HCT116 (cell line): Measurements from ENCODE around the gene FES. TPM values are rescaled to one million over a fixed set of nuclear protein-coding genes. Genes with fewer than 3 reads are reported as not detected.

Experiments
- ATAC-seq: fragments of 200-7000 bp; cut with Tn5 transposase; 2 replicates; pipeline ENCODE4 v1.9.1; 2020; ENCODE audit warnings: mild to moderate bottlenecking, moderate library complexity
- BruUV-seq: library from RNA; stranded (reverse); fragments of 400-500 nt; replicated peaks from 2 replicates; lab custom pipeline; 2021; lab: Mats Ljungman, UMichigan
- CTCF ChIA-PET: fragments of 300-600 bp; sonication (Branson Sonifier 250); formaldehyde crosslinking; loops from one replicate; lab custom pipeline; 2021; ENCODE audit warnings: antibody characterized with exemption; lab: Charles Lee
- POLR2A ChIA-PET: fragments of 300-600, 350-600 bp; sonication (Branson Sonifier 250); formaldehyde crosslinking; loops from one replicate; lab custom pipeline; 2021; ENCODE audit warnings: antibody characterized with exemption; lab: Charles Lee
- RAD21 ChIA-PET, 2 experiments: fragments of 300-600 bp; sonication (Branson Sonifier 250); formaldehyde crosslinking; loops; one replicate each; lab custom pipeline; 2023; ENCODE audit warnings: low total read pairs in 2 of 2; ENCODE audit not compliant: uncharacterized antibody in 2 of 2, unreplicated experiment in 2 of 2, low non-redundant PET in 1 of 2; lab: Charles Lee
- DNase-seq: peaks from one replicate; pipeline ENCODE4 v3.0.0-alpha.2; 2010; ENCODE audit warnings: low read depth, low spot score
- H2AFZ ChIP-seq: fragments of 200-600 bp; shearing (Covaris generic), sonication (generic); 2 replicates; pipeline ENCODE4 v1.6.1; 2017; ENCODE audit warnings: low read depth, mixed run types, mixed read lengths, antibody characterized with exemption, low read length; ENCODE audit not compliant: poor library complexity, severe bottlenecking
- H3K27ac ChIP-seq: 2 replicates; pipeline ENCODE4 v1.5.1; 2012; ENCODE audit warnings: low read depth, low read length
- H3K27me3 ChIP-seq: fragments of 200-600 bp; sonication (generic); 2 replicates; pipeline ENCODE4 v1.6.1; 2016; ENCODE audit warnings: mixed run types, low read length, mixed read lengths; ENCODE audit not compliant: insufficient read depth
- H3K36me3 ChIP-seq, 2 experiments: fragments of 200-500 bp in 1 of 2; fragments of 200-600 bp in 1 of 2; sonication (Bioruptor generic) in 1 of 2; sonication (generic) in 1 of 2; 2 replicates each; pipeline versions ENCODE4 v1.5.1 to v1.6.1; 2014 to 2016; ENCODE audit warnings: low read length in 2 of 2, inconsistent platforms in 1 of 2, mixed read lengths in 1 of 2, mixed run types in 1 of 2; ENCODE audit not compliant: insufficient read depth in 2 of 2, control insufficient read depth in 1 of 2
- H3K4me1 ChIP-seq, 2 experiments: fragments of 200-600 bp in 1 of 2; sonication (generic) in 1 of 2; 2 replicates each; pipeline versions ENCODE4 v1.5.1 to v1.6.1; 2012 to 2017; ENCODE audit warnings: low read length in 2 of 2, inconsistent platforms in 1 of 2, mild to moderate bottlenecking in 1 of 2, mixed read lengths in 1 of 2, mixed run types in 1 of 2, moderate library complexity in 1 of 2; ENCODE audit not compliant: insufficient read depth in 2 of 2, control insufficient read depth in 1 of 2
- H3K4me2 ChIP-seq: fragments of 200-600 bp; sonication (generic); 2 replicates; pipeline ENCODE4 v1.6.1; 2017; ENCODE audit warnings: mixed run types, low read length, mixed read lengths
- H3K4me3 ChIP-seq, 2 experiments: fragments of 200-600 bp in 1 of 2; sonication (generic) in 1 of 2; replicated peaks in 1 of 2; 2 replicates each; pipeline ENCODE4 v1.5.1; 2011 to 2016; ENCODE audit warnings: low read length in 2 of 2, control low read depth in 1 of 2, low read depth in 1 of 2, mild to moderate bottlenecking in 1 of 2, mixed read lengths in 1 of 2, mixed run types in 1 of 2
- H3K79me2 ChIP-seq: fragments of 200-600 bp; sonication (generic); 2 replicates; pipeline ENCODE4 v1.6.1; 2017; ENCODE audit warnings: mild to moderate bottlenecking, mixed run types, low read length, moderate library complexity, mixed read lengths; ENCODE audit not compliant: insufficient read depth
- H3K9ac ChIP-seq: fragments of 200-600 bp; sonication (generic); 2 replicates; pipeline ENCODE4 v1.6.1; 2016; ENCODE audit warnings: low read length, mixed read lengths
- H3K9me2 ChIP-seq: fragments of 200-600 bp; sonication (generic), shearing (Covaris generic); 2 replicates; pipeline ENCODE4 v1.6.1; 2017; ENCODE audit warnings: mixed run types, mild to moderate bottlenecking, moderate library complexity; ENCODE audit not compliant: insufficient read depth
- H3K9me3 ChIP-seq, 2 experiments: fragments of 200-500 bp in 1 of 2; fragments of 200-600 bp in 1 of 2; sonication (Bioruptor generic) in 1 of 2; sonication (generic) in 1 of 2; 2 replicates each; pipeline ENCODE4 v1.6.1; 2014 to 2017; ENCODE audit warnings: low read length in 2 of 2, mixed read lengths in 2 of 2, inconsistent platforms in 1 of 2, low read depth in 1 of 2, mild to moderate bottlenecking in 1 of 2, mixed run types in 1 of 2, moderate library complexity in 1 of 2; ENCODE audit not compliant: control insufficient read depth in 1 of 2, insufficient read depth in 1 of 2
- H4K20me1 ChIP-seq: fragments of 200-600 bp; sonication (generic), shearing (Covaris generic); 2 replicates; pipeline ENCODE4 v1.6.1; 2017; ENCODE audit warnings: mixed run types, mild to moderate bottlenecking, moderate library complexity; ENCODE audit not compliant: insufficient read depth
- CBX3 ChIP-seq: IDR thresholded peaks from 2 replicates; pipeline ENCODE4 v1.6.1; 2012; ENCODE audit warnings: low read depth
- EZH2phosphoT487 ChIP-seq: fragments of 200-600 bp; IDR thresholded peaks from 2 replicates; pipeline ENCODE4 v1.6.1; 2018; ENCODE audit warnings: antibody characterized with exemption, borderline replicate concordance
- FOSL1 ChIP-seq: IDR thresholded peaks from 2 replicates; pipeline ENCODE4 v1.6.1; 2012; ENCODE audit warnings: low read depth
- JUND ChIP-seq: IDR thresholded peaks from 2 replicates; pipeline ENCODE4 v1.6.1; 2012
- RAD21 ChIP-seq: IDR thresholded peaks from 2 replicates; pipeline ENCODE4 v1.6.1; 2012; ENCODE audit warnings: low read depth, mild to moderate bottlenecking
- SP1 ChIP-seq: IDR thresholded peaks from 2 replicates; pipeline ENCODE4 v1.6.1; 2012; ENCODE audit warnings: low read depth
- SRF ChIP-seq: IDR thresholded peaks from 2 replicates; pipeline ENCODE4 v1.6.1; 2012; ENCODE audit warnings: low read depth
- TCF7L2 ChIP-seq: IDR thresholded peaks from 2 replicates; pipeline ENCODE4 v1.7.0; 2011; ENCODE audit warnings: borderline replicate concordance, inconsistent platforms; ENCODE audit not compliant: insufficient read depth, insufficient read length; ENCODE audit errors: extremely low read depth
- intact Hi-C: fragments of 100-400 bp; cut with micrococcal nuclease; formaldehyde crosslinking; loops from 2 replicates; pipeline ENCODE4 v1.10.0; 2022
- total RNA-seq: library from RNA; stranded (reverse); gene quantifications from one replicate; pipeline ENCODE4 v1.2.1, GENCODE V29; 2021; ENCODE audit not compliant: unreplicated experiment
- TF ChIP-seq, protein P1 (sequence below): IDR thresholded peaks from 2 replicates; pipeline ENCODE4 v1.6.1; 2012; ENCODE audit warnings: low read depth
- TF ChIP-seq, protein P2 (sequence below): IDR thresholded peaks from 2 replicates; pipeline ENCODE4 v1.6.1; 2011; ENCODE audit warnings: mild to moderate bottlenecking, low read length, moderate library complexity; ENCODE audit not compliant: insufficient replicate concordance; ENCODE audit errors: extremely low read depth

FES gene
- total RNA-seq, 1 experiment from 2014 or later, result 5.3 TPM

DNA sequence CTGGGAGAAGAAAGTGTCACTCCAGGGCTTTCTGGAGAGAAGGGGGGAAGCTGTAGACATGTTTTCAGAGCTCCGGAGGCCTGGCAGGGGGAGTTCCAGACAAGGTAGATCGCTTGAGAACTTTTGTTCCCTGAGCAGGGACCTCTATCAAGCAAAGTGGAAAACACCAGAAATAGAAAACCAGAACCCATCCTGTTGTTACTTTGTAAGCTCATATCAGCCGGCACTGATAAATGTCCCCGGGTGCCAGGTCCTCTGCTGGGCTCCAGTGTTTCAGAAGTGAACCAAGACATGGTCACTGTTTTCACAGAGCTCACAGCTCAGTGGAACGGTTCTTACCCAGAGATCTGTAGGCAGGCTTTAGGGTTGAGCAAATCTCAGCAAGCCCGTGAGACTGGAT is 34.5 kb downstream of the FES start:
- DNase-seq, result no peak
- RAD21 ChIA-PET, result no interaction called here
- Histone ChIP-seq H3K27me3 (no peaks in the 10 kb centered on the region), H3K27ac (no peak overlapping the region), H3K79me2 (no peaks in the 10 kb centered on the region), H3K4me3 (no peak overlapping the region), H3K9ac (no peak overlapping the region), H3K9me3 (no peaks in the 10 kb centered on the region), H3K4me2 (no peak overlapping the region), H2AFZ (no peak overlapping the region), H3K9me2 (no peaks in the 10 kb centered on the region), H4K20me1 (no peaks in the 10 kb centered on the region), H3K36me3 (peaks cover under 1 to 4% of the 10 kb centered on the region in 2 experiments; a peak in 3 of 4 replicates), H3K4me1 (no peaks in the 10 kb centered on the region)
- no TSS peak for BruUV-seq
- POLR2A ChIA-PET, result no interaction called here
- intact Hi-C loops, result no loop called here
- no peak for TF ChIP-seq SP1
- TF ChIP-seq, protein P1, sequence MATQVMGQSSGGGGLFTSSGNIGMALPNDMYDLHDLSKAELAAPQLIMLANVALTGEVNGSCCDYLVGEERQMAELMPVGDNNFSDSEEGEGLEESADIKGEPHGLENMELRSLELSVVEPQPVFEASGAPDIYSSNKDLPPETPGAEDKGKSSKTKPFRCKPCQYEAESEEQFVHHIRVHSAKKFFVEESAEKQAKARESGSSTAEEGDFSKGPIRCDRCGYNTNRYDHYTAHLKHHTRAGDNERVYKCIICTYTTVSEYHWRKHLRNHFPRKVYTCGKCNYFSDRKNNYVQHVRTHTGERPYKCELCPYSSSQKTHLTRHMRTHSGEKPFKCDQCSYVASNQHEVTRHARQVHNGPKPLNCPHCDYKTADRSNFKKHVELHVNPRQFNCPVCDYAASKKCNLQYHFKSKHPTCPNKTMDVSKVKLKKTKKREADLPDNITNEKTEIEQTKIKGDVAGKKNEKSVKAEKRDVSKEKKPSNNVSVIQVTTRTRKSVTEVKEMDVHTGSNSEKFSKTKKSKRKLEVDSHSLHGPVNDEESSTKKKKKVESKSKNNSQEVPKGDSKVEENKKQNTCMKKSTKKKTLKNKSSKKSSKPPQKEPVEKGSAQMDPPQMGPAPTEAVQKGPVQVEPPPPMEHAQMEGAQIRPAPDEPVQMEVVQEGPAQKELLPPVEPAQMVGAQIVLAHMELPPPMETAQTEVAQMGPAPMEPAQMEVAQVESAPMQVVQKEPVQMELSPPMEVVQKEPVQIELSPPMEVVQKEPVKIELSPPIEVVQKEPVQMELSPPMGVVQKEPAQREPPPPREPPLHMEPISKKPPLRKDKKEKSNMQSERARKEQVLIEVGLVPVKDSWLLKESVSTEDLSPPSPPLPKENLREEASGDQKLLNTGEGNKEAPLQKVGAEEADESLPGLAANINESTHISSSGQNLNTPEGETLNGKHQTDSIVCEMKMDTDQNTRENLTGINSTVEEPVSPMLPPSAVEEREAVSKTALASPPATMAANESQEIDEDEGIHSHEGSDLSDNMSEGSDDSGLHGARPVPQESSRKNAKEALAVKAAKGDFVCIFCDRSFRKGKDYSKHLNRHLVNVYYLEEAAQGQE, result no peak
- no peak for TF ChIP-seq TCF7L2
- TF ChIP-seq JUND, result no peak
- no peak for TF ChIP-seq RAD21
- CTCF ChIA-PET, result no interaction called here
- no peak for ATAC-seq

DNA sequence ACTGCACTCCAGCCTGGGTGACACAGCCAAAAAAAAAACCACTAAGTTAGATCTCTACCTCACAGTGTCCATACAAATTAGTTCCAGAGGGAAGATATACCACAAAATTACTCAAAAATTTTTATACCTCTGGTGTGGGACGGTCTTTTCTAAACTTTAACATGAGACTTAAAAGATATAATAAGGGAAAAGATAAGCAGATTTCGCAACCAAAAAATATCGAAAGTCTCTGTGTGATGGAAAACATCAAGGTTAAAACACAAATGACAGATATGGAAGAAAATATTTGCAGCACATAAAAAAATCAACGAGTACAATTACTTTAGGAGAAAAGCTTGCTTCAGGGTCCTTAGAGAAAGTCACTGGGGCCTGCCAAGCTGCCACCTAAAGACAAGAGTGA is 37.6 kb downstream of the FES start:
- H3K9me2 ChIP-seq, result no peaks in the 10 kb centered on the region
- no peak overlapping the region for H3K4me3 ChIP-seq
- no peak for TF ChIP-seq CBX3
- TF ChIP-seq EZH2phosphoT487, result no peak
- TF ChIP-seq SRF, result no peak
- TF ChIP-seq JUND, result no peak
- no peak for TF ChIP-seq FOSL1
- TF ChIP-seq, protein P2, sequence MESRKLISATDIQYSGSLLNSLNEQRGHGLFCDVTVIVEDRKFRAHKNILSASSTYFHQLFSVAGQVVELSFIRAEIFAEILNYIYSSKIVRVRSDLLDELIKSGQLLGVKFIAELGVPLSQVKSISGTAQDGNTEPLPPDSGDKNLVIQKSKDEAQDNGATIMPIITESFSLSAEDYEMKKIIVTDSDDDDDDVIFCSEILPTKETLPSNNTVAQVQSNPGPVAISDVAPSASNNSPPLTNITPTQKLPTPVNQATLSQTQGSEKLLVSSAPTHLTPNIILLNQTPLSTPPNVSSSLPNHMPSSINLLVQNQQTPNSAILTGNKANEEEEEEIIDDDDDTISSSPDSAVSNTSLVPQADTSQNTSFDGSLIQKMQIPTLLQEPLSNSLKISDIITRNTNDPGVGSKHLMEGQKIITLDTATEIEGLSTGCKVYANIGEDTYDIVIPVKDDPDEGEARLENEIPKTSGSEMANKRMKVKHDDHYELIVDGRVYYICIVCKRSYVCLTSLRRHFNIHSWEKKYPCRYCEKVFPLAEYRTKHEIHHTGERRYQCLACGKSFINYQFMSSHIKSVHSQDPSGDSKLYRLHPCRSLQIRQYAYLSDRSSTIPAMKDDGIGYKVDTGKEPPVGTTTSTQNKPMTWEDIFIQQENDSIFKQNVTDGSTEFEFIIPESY, result no peak
- intact Hi-C loops, result no loop called here
- no peak overlapping the region for H3K27ac ChIP-seq
- ChIA-PET RAD21 (no interaction called here), POLR2A (no interaction called here), CTCF (interaction anchor here (2.0 kb wide), 1 partner anchor 10 kb away, joined by 8 read pairs; the partner anchor contains the start of gene HDDC3)
- no peak overlapping the region for H3K9ac ChIP-seq
- ATAC-seq, result no peak
- BruUV-seq, result no TSS peak
- H3K27me3 ChIP-seq, result no peaks in the 10 kb centered on the region
- H3K79me2 ChIP-seq, result no peaks in the 10 kb centered on the region
- no peaks in the 10 kb centered on the region for H3K4me1 ChIP-seq
- no peaks in the 10 kb centered on the region for H3K9me3 ChIP-seq
- no peak overlapping the region for H2AFZ ChIP-seq
- no peak for DNase-seq
- peaks cover 0 to 4% of the 10 kb centered on the region in 2 experiments; a peak in 3 of 4 replicates for H3K36me3 ChIP-seq
- H4K20me1 ChIP-seq, result no peaks in the 10 kb centered on the region
- no peak overlapping the region for H3K4me2 ChIP-seq
